SK-N-SH (cell line): ENCODE results near the gene SAT2. TPM values are rescaled to one million over a fixed set of nuclear protein-coding genes. Genes with fewer than 3 reads are reported as not detected.

Experiments
- CTCF ChIA-PET: fragments of 300-600, 350-600 bp; formaldehyde crosslinking; extraction: SDS; loops from one replicate; lab custom pipeline; 2021; lab: Yijun Ruan, JAX
- POLR2A ChIA-PET: fragments of 350-600 bp; sonication (Branson Sonifier 250); formaldehyde crosslinking; extraction: SDS; loops from one replicate; lab custom pipeline; 2020; ENCODE audit warnings: antibody characterized with exemption, inconsistent platforms; lab: Yijun Ruan, JAX
- DNase-seq: peaks from one replicate; pipeline ENCODE4 v3.0.0; 2012
- H2AFZ ChIP-seq: fragments of 200-600 bp; sonication (generic); 2 replicates; pipeline ENCODE4 v1.8.1; 2016; ENCODE audit warnings: antibody characterized with exemption, mild to moderate bottlenecking, low read depth
- H3F3A ChIP-seq: fragments of 200-600 bp; sonication (generic); replicated peaks from 2 replicates; pipeline ENCODE3; 2016; ENCODE audit warnings: antibody characterized with exemption, mild to moderate bottlenecking; ENCODE audit not compliant: insufficient read depth
- H3K27ac ChIP-seq, 2 experiments: fragments of 200-500 bp in 1 of 2; fragments of 200-600 bp in 1 of 2; sonication (Bioruptor generic) in 1 of 2; sonication (generic), shearing (Covaris generic) in 1 of 2; 2 replicates each; pipeline versions ENCODE4 v1.5.1 to v1.6.1; 2014 to 2016; ENCODE audit warnings: low read depth in 2 of 2, inconsistent platforms in 1 of 2, low read length in 1 of 2, mild to moderate bottlenecking in 1 of 2, mixed read lengths in 1 of 2
- H3K27me3 ChIP-seq: fragments of 200-600 bp; sonication (generic), shearing (Covaris generic); 2 replicates; pipeline ENCODE4 v1.6.1; 2016; ENCODE audit warnings: mixed run types; ENCODE audit not compliant: insufficient read depth
- H3K36me3 ChIP-seq, 2 experiments: fragments of 200-500 bp in 1 of 2; fragments of 200-600 bp in 1 of 2; sonication (Bioruptor generic) in 1 of 2; sonication (generic) in 1 of 2; replicated peaks in 1 of 2; 2 replicates each; pipeline versions ENCODE3 to v1.5.1; 2014 to 2016; ENCODE audit warnings: low read length in 1 of 2, mild to moderate bottlenecking in 1 of 2; ENCODE audit not compliant: insufficient read depth in 2 of 2, control insufficient read depth in 1 of 2
- H3K4me1 ChIP-seq, 2 experiments: fragments of 200-500 bp in 1 of 2; fragments of 200-600 bp in 1 of 2; sonication (Bioruptor generic) in 1 of 2; sonication (generic), shearing (Covaris generic) in 1 of 2; 2 replicates each; pipeline versions ENCODE4 v1.5.1 to v1.6.1; 2014 to 2016; ENCODE audit warnings: low read depth in 1 of 2, low read length in 1 of 2, mixed run types in 1 of 2; ENCODE audit not compliant: insufficient read depth in 2 of 2, control insufficient read depth in 1 of 2
- H3K4me2 ChIP-seq: fragments of 200-600 bp; sonication (generic), shearing (Covaris generic); 2 replicates; pipeline ENCODE4 v1.6.1; 2017; ENCODE audit warnings: mixed run types
- H3K4me3 ChIP-seq, 2 experiments: fragments of 200-500 bp in 1 of 2; fragments of 200-600 bp in 1 of 2; sonication (Bioruptor generic) in 1 of 2; sonication (generic), shearing (Covaris generic) in 1 of 2; 2 replicates each; pipeline versions ENCODE4 v1.5.1 to v1.8.1; 2014 to 2016; ENCODE audit warnings: low read depth in 2 of 2, inconsistent platforms in 1 of 2, low read length in 1 of 2, mild to moderate bottlenecking in 1 of 2, mixed read lengths in 1 of 2, moderate library complexity in 1 of 2
- H3K79me2 ChIP-seq: fragments of 200-600 bp; sonication (generic); 2 replicates; pipeline ENCODE4 v1.8.1; 2017; ENCODE audit warnings: mild to moderate bottlenecking; ENCODE audit not compliant: insufficient read depth
- H3K9ac ChIP-seq: fragments of 200-600 bp; sonication (generic); 2 replicates; pipeline ENCODE4 v1.6.1; 2017; ENCODE audit warnings: mixed run types
- H3K9me2 ChIP-seq: fragments of 200-600 bp; sonication (generic); 2 replicates; pipeline ENCODE4 v1.6.1; 2017; ENCODE audit warnings: mixed run types
- H3K9me3 ChIP-seq: fragments of 200-600 bp; sonication (generic); 2 replicates; pipeline ENCODE4 v1.6.1; 2017; ENCODE audit warnings: mixed run types, mild to moderate bottlenecking, moderate library complexity
- H4K20me1 ChIP-seq: fragments of 200-600 bp; sonication (generic); 2 replicates; pipeline ENCODE4 v1.6.1; 2017; ENCODE audit warnings: mild to moderate bottlenecking, mixed run types; ENCODE audit not compliant: insufficient read depth
- CTCF ChIP-seq: fragments of 200-600 bp; sonication (generic); IDR thresholded peaks from 2 replicates; pipeline ENCODE4 v1.6.1; 2017; ENCODE audit warnings: antibody characterized with exemption, mild to moderate bottlenecking, moderate library complexity
- EP300 ChIP-seq, 2 experiments: IDR thresholded peaks; 2 replicates each; pipeline versions ENCODE4 v1.4.0 to v1.6.1; 2012; ENCODE audit warnings: borderline replicate concordance in 1 of 2, low read depth in 1 of 2, low read length in 1 of 2
- FOSL2 ChIP-seq: IDR thresholded peaks from 2 replicates; pipeline ENCODE4 v1.4.0; 2012; ENCODE audit warnings: low read depth, mild to moderate bottlenecking, moderate library complexity, borderline replicate concordance
- GATA2 ChIP-seq: sonication (generic); formaldehyde crosslinking; IDR thresholded peaks from 2 replicates; pipeline ENCODE4 v1.5.0; 2020; ENCODE audit warnings: mild to moderate bottlenecking, missing genetic modification reagents
- RAD21 ChIP-seq: IDR thresholded peaks from 2 replicates; pipeline ENCODE4 v1.6.1; 2012; ENCODE audit warnings: mild to moderate bottlenecking, low read length
- SMC3 ChIP-seq: IDR thresholded peaks from 2 replicates; pipeline ENCODE4 v1.6.1; 2012; ENCODE audit warnings: low read depth, low read length, improper control_type of control experiment
- ZBTB33 ChIP-seq: IDR thresholded peaks from 2 replicates; pipeline ENCODE4 v1.4.0; 2012; ENCODE audit warnings: low read depth, borderline replicate concordance
- whole genome bisulfite sequencing: methylation state at CpG from one replicate; pipeline ENCODE4 v1.1.6; 2017; ENCODE audit warnings: low lambda C conversion rate; 5-methylcytosine and 5-hydroxymethylcytosine counted together
- polyA plus RNA-seq, 3 experiments: library from polyadenylated mRNA; depleted of rRNA; stranded (reverse); fragments of >200 nt; gene quantifications; 2 replicates each; pipeline ENCODE4 v1.2.3, GENCODE V29; 2012

The SAT2 gene
- polyA plus RNA-seq, 1 of the 3 experiments (the other 2 are of a cell fraction), result 43.1 TPM

- Histone ChIP-seq H3K4me3 (no peak overlapping the region; a peak in 1 of 4 replicates), H3K9ac (no peak overlapping the region), H3K36me3 (no peaks in the 10 kb centered on the region), H2AFZ (no peak overlapping the region), H3K27ac (no peak overlapping the region), H4K20me1 (no peaks in the 10 kb centered on the region), H3K4me2 (no peak overlapping the region), H3K9me3 (no peaks in the 10 kb centered on the region), H3K4me1 (peaks cover 0 to 12% of the 10 kb centered on the region in 2 experiments; a peak in 1 of 4 replicates), H3K9me2 (no peaks in the 10 kb centered on the region), H3F3A (no peaks in the 10 kb centered on the region), H3K79me2 (no peaks in the 10 kb centered on the region), H3K27me3 (no peaks in the 10 kb centered on the region)
- ChIA-PET POLR2A (interaction anchor here (0.9 to 4.6 kb wide), 2 partner anchors 19 to 54 kb away, joined by 3 to 31 read pairs; partner anchors contain the start of genes ATP1B2, TP53 and WRAP53), CTCF (interaction anchor here (0.7 to 11.8 kb wide), 17 partner anchors 9 to 292 kb away, joined by 3 to 166 read pairs (median 4); partner anchors contain the start of genes ATP1B2, DNAH2, EFNB3 and TP53)
- WGBS, result 53% methylated on average over 6 of the region's 6 CpGs
- no peak for DNase-seq
- TF ChIP-seq RAD21 (peak; percentile 43), ZBTB33 (no peak), SMC3 (peak; percentile 38), CTCF (peak; percentile 51)
Measured at GRCh38 chr17:7632492-7632894, 4.9 kb upstream of the SAT2 start.

- TF ChIP-seq RAD21 (peak; percentile 7; the same call in 1 of the 2 replicates), EP300 (IDR thresholded peaks at IDR 0.05; ENCODE audit: borderline replicate concordance in 1 of 2, low read depth in 1 of 2, low read length in 1 of 2) (0 out of 4 replicates have a peak, but pooled peaks of 1 of the 2 experiments have one; percentile 39), FOSL2 (no peak), GATA2 (CRISPR knock-in tag) (peak; percentile 56), CTCF (no peak)
- Histone ChIP-seq H2AFZ (no peak overlapping the region), H3K36me3 (no peaks in the 10 kb centered on the region), H3K27me3 (no peaks in the 10 kb centered on the region), H3K4me1 (peaks cover 0 to 14% of the 10 kb centered on the region in 2 experiments; a peak in 1 of 4 replicates), H3K9ac (no peak overlapping the region), H3K9me3 (no peaks in the 10 kb centered on the region), H3F3A (no peaks in the 10 kb centered on the region), H3K4me3 (no peak overlapping the region), H4K20me1 (no peaks in the 10 kb centered on the region), H3K27ac (peak overlapping the region in 1 of 2 experiments; percentile 36; a peak in 2 of 4 replicates), H3K9me2 (no peaks in the 10 kb centered on the region), H3K79me2 (peaks cover 5% of the 10 kb centered on the region; the same call in 1 of the 2 replicates), H3K4me2 (no peak overlapping the region)
- CTCF ChIA-PET, result interaction anchor here (0.7 to 11.8 kb wide), 12 partner anchors 10 to 291 kb away, joined by 3 to 166 read pairs (median 4); partner anchors contain the start of genes ATP1B2, DNAH2, EFNB3 and TP53
- POLR2A ChIA-PET, result interaction anchor here (0.8 to 4.6 kb wide), 4 partner anchors 20 to 55 kb away, joined by 3 to 31 read pairs (median 3); partner anchors contain the start of genes ATP1B2, TP53 and WRAP53
- peak; percentile 62 for DNase-seq
- WGBS, result 77% methylated on average over 9 of the region's 11 CpGs
Measured at GRCh38 chr17:7631398-7632380, 4.1 kb upstream of the SAT2 start.
